ENCODE data around the gene PRDM5.

The PRDM5 gene

DNA sequence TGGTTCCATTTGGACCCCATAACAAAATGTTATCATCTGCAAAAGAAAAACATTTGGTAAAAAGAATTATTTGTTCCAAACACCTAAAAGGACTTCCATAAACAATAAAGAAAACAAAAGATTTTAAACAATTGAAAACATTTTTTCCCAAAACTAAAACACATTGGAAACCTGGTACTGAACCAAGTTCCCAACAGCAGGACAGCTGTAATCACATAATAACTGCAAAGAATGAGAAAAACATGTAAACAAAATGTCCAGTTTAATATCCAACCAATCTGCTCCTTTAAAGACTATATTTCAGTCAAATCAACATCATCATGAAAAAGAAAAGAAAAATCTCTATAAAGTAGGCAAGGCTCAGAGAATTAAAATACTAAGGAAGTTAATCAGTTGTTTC, 36.3 kb downstream of the PRDM5 start:
- no peak overlapping the region for H3K4me3 ChIP-seq (ENCODE audit: low read depth, low read length)
- TF ChIP-seq, protein P1, sequence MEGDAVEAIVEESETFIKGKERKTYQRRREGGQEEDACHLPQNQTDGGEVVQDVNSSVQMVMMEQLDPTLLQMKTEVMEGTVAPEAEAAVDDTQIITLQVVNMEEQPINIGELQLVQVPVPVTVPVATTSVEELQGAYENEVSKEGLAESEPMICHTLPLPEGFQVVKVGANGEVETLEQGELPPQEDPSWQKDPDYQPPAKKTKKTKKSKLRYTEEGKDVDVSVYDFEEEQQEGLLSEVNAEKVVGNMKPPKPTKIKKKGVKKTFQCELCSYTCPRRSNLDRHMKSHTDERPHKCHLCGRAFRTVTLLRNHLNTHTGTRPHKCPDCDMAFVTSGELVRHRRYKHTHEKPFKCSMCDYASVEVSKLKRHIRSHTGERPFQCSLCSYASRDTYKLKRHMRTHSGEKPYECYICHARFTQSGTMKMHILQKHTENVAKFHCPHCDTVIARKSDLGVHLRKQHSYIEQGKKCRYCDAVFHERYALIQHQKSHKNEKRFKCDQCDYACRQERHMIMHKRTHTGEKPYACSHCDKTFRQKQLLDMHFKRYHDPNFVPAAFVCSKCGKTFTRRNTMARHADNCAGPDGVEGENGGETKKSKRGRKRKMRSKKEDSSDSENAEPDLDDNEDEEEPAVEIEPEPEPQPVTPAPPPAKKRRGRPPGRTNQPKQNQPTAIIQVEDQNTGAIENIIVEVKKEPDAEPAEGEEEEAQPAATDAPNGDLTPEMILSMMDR (IDR thresholded peaks at IDR 0.05; ENCODE audit: low read depth, low read length), result no peak

DNA sequence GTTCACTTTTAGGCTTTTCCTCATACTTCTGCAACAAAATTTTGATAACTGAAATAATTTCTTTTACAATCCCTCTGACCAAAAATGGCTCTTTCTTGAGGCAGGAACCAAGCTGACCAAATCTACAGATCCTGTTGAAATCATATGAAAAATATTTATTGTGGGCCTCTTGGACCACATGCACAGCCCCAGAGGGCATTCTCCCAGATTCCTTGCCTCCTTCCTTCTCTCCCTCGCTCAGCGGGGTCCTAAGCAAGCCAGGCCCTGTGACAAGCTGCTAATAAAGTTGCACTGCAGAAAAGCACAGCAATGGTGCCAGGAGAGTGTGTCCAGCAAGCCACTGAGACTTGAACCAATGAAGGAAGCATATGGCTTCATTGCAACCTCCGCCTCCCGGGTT, 40.7 kb downstream of the PRDM5 start:
- H3K4me3 ChIP-seq (ENCODE audit: low read depth, low read length), result no peak overlapping the region
- TF ChIP-seq, protein P1 (IDR thresholded peaks at IDR 0.05; ENCODE audit: low read depth, low read length), result no peak

DNA sequence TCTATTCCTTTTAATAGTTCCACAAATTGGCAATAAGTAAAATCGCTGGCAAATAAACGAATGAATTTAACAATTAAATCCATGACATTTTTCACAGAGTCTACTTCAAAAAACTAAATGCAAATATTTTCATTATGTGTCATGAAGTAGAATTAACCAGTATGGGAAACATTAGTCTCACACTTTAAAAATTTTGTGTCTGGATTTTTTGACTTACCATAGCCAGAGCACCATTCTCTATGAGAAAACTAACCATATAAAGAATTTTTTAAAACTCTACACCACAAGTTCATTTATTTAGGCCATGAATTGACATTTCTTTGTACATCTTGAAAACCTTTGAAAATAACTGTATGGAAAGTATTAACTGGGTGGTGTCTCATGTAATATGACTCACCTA, 41.2 kb downstream of the PRDM5 start:
- TF ChIP-seq, protein P1 (IDR thresholded peaks at IDR 0.05; ENCODE audit: low read depth, low read length), result no peak

DNA sequence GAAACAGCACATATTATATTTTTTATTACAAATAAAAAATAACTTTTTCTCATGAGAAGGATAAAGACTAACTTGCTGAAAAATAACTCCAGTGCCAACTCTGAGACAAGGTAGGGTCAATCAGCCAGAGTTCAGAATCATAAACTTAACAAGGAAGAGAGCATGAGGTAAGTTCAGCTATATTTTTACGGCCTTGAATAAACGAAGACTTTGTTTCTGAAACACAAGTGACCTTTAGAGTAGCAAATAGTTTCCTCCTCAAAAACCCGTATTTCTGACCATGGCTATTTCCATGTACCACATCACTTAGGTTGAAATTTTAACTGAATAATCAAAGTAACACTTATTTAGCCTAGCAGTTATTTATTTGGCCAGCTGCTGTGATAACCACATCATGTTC, 45.5 kb downstream of the PRDM5 start:
- TF ChIP-seq, protein P1 (IDR thresholded peaks at IDR 0.05; ENCODE audit: low read depth, low read length), result no peak

More for the DNA sequence above, 41.2 kb downstream of the PRDM5 start:
- H3K4me3 ChIP-seq (ENCODE audit: low read depth, low read length), result no peak overlapping the region

DNA sequence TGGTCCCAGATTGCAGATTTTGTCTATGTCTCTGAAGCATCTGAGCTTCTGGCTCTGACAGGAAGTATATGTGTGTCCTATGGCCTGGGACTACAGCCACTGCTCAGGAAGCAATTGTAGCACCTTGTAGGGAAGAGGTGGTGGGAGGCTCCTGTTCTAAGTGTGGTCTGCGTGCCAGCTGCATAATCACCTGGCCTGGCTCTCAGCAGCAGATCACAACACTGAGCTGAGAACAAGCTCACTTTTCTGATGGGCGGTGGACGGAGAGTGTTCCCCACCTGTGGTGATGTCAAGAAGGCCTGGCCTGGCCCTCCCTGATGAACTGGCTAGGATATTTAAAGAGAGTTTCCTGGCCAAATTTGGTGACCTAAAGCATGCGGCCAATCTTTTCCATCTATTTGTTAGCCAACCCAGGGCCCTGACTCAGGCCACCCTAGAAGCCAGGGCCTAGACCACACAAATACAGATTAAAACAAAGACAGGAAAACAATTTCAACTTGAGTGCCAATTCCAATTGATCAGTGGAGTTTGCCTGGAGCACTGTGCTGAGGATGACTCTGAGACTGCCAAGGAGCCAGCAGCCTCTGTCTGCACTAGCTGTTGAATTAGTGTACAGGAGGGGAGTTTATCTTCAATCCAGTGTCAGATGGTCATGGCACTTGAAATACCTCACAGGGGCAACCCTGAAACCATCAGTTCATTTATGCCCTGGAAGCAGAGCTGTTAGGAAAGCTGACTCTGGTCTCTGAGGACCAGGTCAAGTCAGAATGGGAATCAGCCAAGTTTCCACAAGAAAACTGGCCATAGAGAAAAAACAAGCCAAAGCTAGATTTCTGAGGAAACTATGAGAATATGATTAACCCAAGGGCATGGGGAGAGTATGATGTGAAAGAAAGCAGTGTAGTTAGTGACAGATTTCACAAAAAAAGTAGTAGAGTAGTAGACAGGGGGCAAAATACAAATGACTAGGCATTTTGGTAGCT, 47.4 kb downstream of the PRDM5 start:
- no peak overlapping the region for H3K4me3 ChIP-seq (ENCODE audit: low read depth, low read length)
- TF ChIP-seq, protein P1 (IDR thresholded peaks at IDR 0.05; ENCODE audit: low read depth, low read length), result no peak

More for the DNA sequence above, 45.5 kb downstream of the PRDM5 start:
- no peak overlapping the region for H3K4me3 ChIP-seq (ENCODE audit: low read depth, low read length)

DNA sequence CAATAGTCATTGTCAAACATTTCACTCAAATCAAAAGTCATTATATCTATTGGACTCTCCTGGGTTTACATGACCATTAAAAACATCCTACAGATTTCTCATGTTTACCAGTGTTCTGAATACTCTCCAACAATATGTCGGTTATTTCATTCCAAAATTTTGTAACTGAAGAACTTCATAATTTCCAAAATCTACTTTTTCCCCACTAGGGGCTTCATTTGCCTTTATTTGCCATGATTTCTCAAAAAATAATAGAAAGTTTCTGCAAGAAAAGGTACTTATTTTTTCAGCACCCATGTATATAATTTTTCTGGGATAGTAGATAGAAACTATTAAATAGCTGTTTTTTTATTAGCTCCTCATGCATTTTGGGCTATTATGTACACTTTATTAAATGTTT, 49.0 kb downstream of the PRDM5 start:
- TF ChIP-seq, protein P1 (IDR thresholded peaks at IDR 0.05; ENCODE audit: low read depth, low read length), result no peak
- H3K4me3 ChIP-seq (ENCODE audit: low read depth, low read length), result no peak overlapping the region

DNA sequence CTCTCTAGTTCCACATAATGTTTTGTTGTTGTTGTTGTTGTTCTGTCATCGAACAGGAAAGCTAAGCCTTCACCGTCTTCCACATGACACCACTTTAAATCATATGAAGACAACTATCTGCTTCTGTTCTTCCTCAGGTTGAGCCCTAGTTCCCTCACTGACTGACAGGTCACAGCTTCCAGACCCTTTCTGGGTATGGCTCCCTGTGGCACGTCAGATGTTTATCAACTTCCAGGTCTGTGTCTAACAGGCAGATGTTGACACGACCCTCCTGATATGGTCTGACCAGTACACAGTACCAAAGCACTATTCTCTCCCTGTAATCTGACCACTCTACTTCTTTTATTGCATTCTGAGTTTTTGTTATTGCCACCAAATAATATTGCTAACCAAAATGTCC, 51.4 kb downstream of the PRDM5 start:
- no peak overlapping the region for H3K4me3 ChIP-seq (ENCODE audit: low read depth, low read length)
- TF ChIP-seq, protein P1 (IDR thresholded peaks at IDR 0.05; ENCODE audit: low read depth, low read length), result no peak
